ENCODE results near the gene SEMA4A. TPM values are rescaled to one million over a fixed set of nuclear protein-coding genes. Genes with fewer than 3 reads are reported as not detected.
"Not testable (repeated sequence)": the region's sequence is repeated elsewhere in the genome, so short reads cannot be mapped to it uniquely, and the experiment has no call there.

Gene SEMA4A
- total RNA-seq, 1 donor from 2014 or later, result 12.7 TPM

GRCh38 chr1:156214024-156214748 is 60.8 kb downstream of the SEMA4A start:
- intact Hi-C loops (cut with micrococcal nuclease), result loop anchor here (10.0 kb wide), 1 partner anchor 291 kb away; the partner anchor contains the start of gene MEF2D
- Mint-ChIP-seq H3K36me3 (ENCODE audit: low read depth) (peaks cover 67% of the 10 kb centered on the region), H3K4me3 (peak overlapping the region; percentile 98), H3K27me3 (no peaks in the 10 kb centered on the region), H3K27ac (peak overlapping the region; percentile 96), H3K4me1 (peaks cover 43% of the 10 kb centered on the region), H3K9me3 (peaks cover 1% of the 10 kb centered on the region)
- DNase-seq, result no peak

GRCh38 chr1:156216361-156217086 is 63.1 kb downstream of the SEMA4A start:
- intact Hi-C loops (cut with micrococcal nuclease), result loop anchor here (10.0 kb wide), 1 partner anchor 288 kb away; the partner anchor contains the start of gene MEF2D
- not testable (repeated sequence) for H3K9me3 Mint-ChIP-seq, H3K27me3 Mint-ChIP-seq, DNase-seq, H3K4me3 Mint-ChIP-seq
- peaks cover 62% of the 10 kb centered on the region for H3K36me3 Mint-ChIP-seq (ENCODE audit: low read depth)
- peaks cover 50% of the 10 kb centered on the region for H3K4me1 Mint-ChIP-seq
- H3K27ac Mint-ChIP-seq, result peak overlapping the region; percentile 100

GRCh38 chr1:156217871-156218270 is 64.5 kb downstream of the SEMA4A start:
- H3K27me3 Mint-ChIP-seq, result no peaks in the 10 kb centered on the region
- intact Hi-C loops (cut with micrococcal nuclease), result loop anchor here (1.0 to 10.0 kb wide), 3 partner anchors 25 to 287 kb away; partner anchors contain the start of gene MEF2D
- H3K4me3 Mint-ChIP-seq, result peak overlapping the region; percentile 74
- peaks cover 58% of the 10 kb centered on the region for H3K36me3 Mint-ChIP-seq (ENCODE audit: low read depth)
- peak overlapping the region; percentile 100 for H3K27ac Mint-ChIP-seq
- H3K4me1 Mint-ChIP-seq, result peaks cover 53% of the 10 kb centered on the region
- H3K9me3 Mint-ChIP-seq, result peaks cover 9% of the 10 kb centered on the region
- DNase-seq, result peak; percentile 84

GRCh38 chr1:156220226-156220625 is 66.8 kb downstream of the SEMA4A start:
- intact Hi-C loops (cut with micrococcal nuclease), result no loop called here
- no peak overlapping the region for H3K4me3 Mint-ChIP-seq

GRCh38 chr1:156221986-156222692 is 68.8 kb downstream of the SEMA4A start:
- intact Hi-C loops (cut with micrococcal nuclease), result no loop called here
- peak overlapping the region; percentile 93 for H3K27ac Mint-ChIP-seq
- peak overlapping the region; percentile 65 for H3K4me3 Mint-ChIP-seq
- no peaks in the 10 kb centered on the region for H3K27me3 Mint-ChIP-seq
- H3K9me3 Mint-ChIP-seq, result peaks cover 9% of the 10 kb centered on the region
- peaks cover 51% of the 10 kb centered on the region for H3K36me3 Mint-ChIP-seq (ENCODE audit: low read depth)
- H3K4me1 Mint-ChIP-seq, result peaks cover 59% of the 10 kb centered on the region
- DNase-seq, result no peak

More at GRCh38 chr1:156220226-156220625, 66.8 kb downstream of the SEMA4A start:
- Mint-ChIP-seq H3K36me3 (ENCODE audit: low read depth) (peaks cover 46% of the 10 kb centered on the region), H3K27ac (peak overlapping the region; percentile 96), H3K27me3 (no peaks in the 10 kb centered on the region), H3K9me3 (peaks cover 9% of the 10 kb centered on the region), H3K4me1 (peaks cover 53% of the 10 kb centered on the region)
- DNase-seq, result no peak

GRCh38 chr1:156225677-156226014 is 72.3 kb downstream of the SEMA4A start:
- Mint-ChIP-seq H3K9me3 (peaks cover 4% of the 10 kb centered on the region), H3K4me3 (peak overlapping the region; percentile 40)
- intact Hi-C loops (cut with micrococcal nuclease), result loop anchor here (1.0 kb wide), 2 partner anchors 79 to 84 kb away; no protein-coding TSS in a partner anchor

GRCh38 chr1:156226116-156226538 is 72.7 kb downstream of the SEMA4A start:
- peak; percentile 73 for DNase-seq
- H3K27ac Mint-ChIP-seq, result peak overlapping the region; percentile 90
- intact Hi-C loops (cut with micrococcal nuclease), result no loop called here
- H3K36me3 Mint-ChIP-seq (ENCODE audit: low read depth), result peaks cover 45% of the 10 kb centered on the region
- peaks cover 48% of the 10 kb centered on the region for H3K4me1 Mint-ChIP-seq
- peaks cover 2% of the 10 kb centered on the region for H3K9me3 Mint-ChIP-seq
- peak overlapping the region; percentile 26 for H3K4me3 Mint-ChIP-seq
- H3K27me3 Mint-ChIP-seq, result no peaks in the 10 kb centered on the region

More at GRCh38 chr1:156225677-156226014, 72.3 kb downstream of the SEMA4A start:
- Mint-ChIP-seq H3K27me3 (no peaks in the 10 kb centered on the region), H3K4me1 (peaks cover 51% of the 10 kb centered on the region), H3K27ac (peak overlapping the region; percentile 86), H3K36me3 (ENCODE audit: low read depth) (peaks cover 48% of the 10 kb centered on the region)
- no peak for DNase-seq

- peaks cover 38% of the 10 kb centered on the region for H3K36me3 Mint-ChIP-seq (ENCODE audit: low read depth)
- peaks cover 41% of the 10 kb centered on the region for H3K4me1 Mint-ChIP-seq
- peak overlapping the region; percentile 90 for H3K27ac Mint-ChIP-seq
- intact Hi-C loops (cut with micrococcal nuclease), result no loop called here
- H3K4me3 Mint-ChIP-seq, result no peak overlapping the region
- H3K9me3 Mint-ChIP-seq, result no peaks in the 10 kb centered on the region
- no peak for DNase-seq
- H3K27me3 Mint-ChIP-seq, result no peaks in the 10 kb centered on the region
Measured at GRCh38 chr1:156226782-156227181, 73.4 kb downstream of the SEMA4A start.

Other genes with a start within 250 kb of the SEMA4A start
- 17.9 and 21.7 TPM in 2 replicates for gene RIT1, start 242.2 kb upstream of the SEMA4A start, total RNA-seq
- gene KHDC4, start 219.2 kb upstream of the SEMA4A start, total RNA-seq, result 82.9 and 92.2 TPM in 2 replicates
- gene RXFP4, start 211.9 kb upstream of the SEMA4A start, total RNA-seq, result not detected in 2 replicates
- gene ARHGEF2, start 175.0 kb upstream of the SEMA4A start, total RNA-seq, result 189 and 198 TPM in 2 replicates
- gene SSR2, start 132.6 kb upstream of the SEMA4A start, total RNA-seq, result 175 and 176 TPM in 2 replicates
- gene UBQLN4, start 99.8 kb upstream of the SEMA4A start, total RNA-seq, result 64.3 and 65.0 TPM in 2 replicates
- 69.9 and 73.0 TPM in 2 replicates for gene LAMTOR2, start 98.8 kb upstream of the SEMA4A start, total RNA-seq
- gene RAB25, start 92.4 kb upstream of the SEMA4A start, total RNA-seq, result not detected in 2 replicates
- 0.24 and 0.84 TPM in 2 replicates for gene MEX3A, start 71.1 kb upstream of the SEMA4A start, total RNA-seq
- 105 and 110 TPM in 2 replicates for gene LMNA, start 38.9 kb upstream of the SEMA4A start, total RNA-seq
- gene SLC25A44, start 40.5 kb downstream of the SEMA4A start, total RNA-seq, result 61.0 and 67.9 TPM in 2 replicates
- gene PMF1, start 59.4 kb downstream of the SEMA4A start, total RNA-seq, result 107 and 113 TPM in 2 replicates
- gene BGLAP, start 88.6 kb downstream of the SEMA4A start, total RNA-seq, result 1.9 and 2.3 TPM in 2 replicates
- gene PAQR6, start 94.5 kb downstream of the SEMA4A start, total RNA-seq, result 4.2 and 4.6 TPM in 2 replicates
- gene SMG5, start 129.2 kb downstream of the SEMA4A start, total RNA-seq, result 93.8 and 95.8 TPM in 2 replicates
- 8.6 and 9.3 TPM in 2 replicates for gene TMEM79, start 130.7 kb downstream of the SEMA4A start, total RNA-seq
- gene GLMP, start 142.1 kb downstream of the SEMA4A start, total RNA-seq, result 15.7 and 16.9 TPM in 2 replicates
- gene VHLL, start 145.7 kb downstream of the SEMA4A start, total RNA-seq, result 0.54 and 1.0 TPM in 2 replicates
- gene CCT3, start 184.7 kb downstream of the SEMA4A start, total RNA-seq, result 623 TPM in 2 replicates
- gene TSACC, start 184.9 kb downstream of the SEMA4A start, total RNA-seq, result 0.47 and 0.82 TPM in 2 replicates
- gene RHBG, start 215.6 kb downstream of the SEMA4A start, total RNA-seq, result not detected in 2 replicates

Data from activated CD4-positive, alpha-beta T cell treated with anti-CD3 and anti-CD28 coated beads, Interleukin-2, amount 10 ng/mL, durations not matched to agents 24 days and 14 days (primary cell).